Kidney capillary endothelial cell (primary cell): ENCODE results near the gene DEFB125.
"Not testable (repeated sequence)": the region's sequence is repeated elsewhere in the genome, so short reads cannot be mapped to it uniquely, and the experiment has no call there.

Source experiments
- DNase-seq: peaks from one replicate; pipeline ENCODE4 v3.0.0-alpha.2; 2018; ENCODE audit warnings: low spot score

DEFB125 gene

GRCh38 chr20:87401-87800 lies at the start of gene DEFB125:
TSS of gene DEFB125 (plus strand) at chr20:87672. CDS start at chr20:87710, 38 bp downstream.
- DNase-seq = no peak

- no peak for DNase-seq
Observed at GRCh38 chr20:60035-60918, 27.2 kb upstream of the DEFB125 start.

- no peak for DNase-seq
Observed at GRCh38 chr20:61230-61629, 26.2 kb upstream of the DEFB125 start.

- DNase-seq = no peak
Observed at GRCh38 chr20:61757-62156, 25.7 kb upstream of the DEFB125 start.

GRCh38 chr20:62487-62886 lies 25.0 kb upstream of the DEFB125 start:
- no peak for DNase-seq

GRCh38 chr20:64026-64603 lies 23.4 kb upstream of the DEFB125 start:
- no peak for DNase-seq

- DNase-seq = no peak
Observed at GRCh38 chr20:64766-65322, 22.6 kb upstream of the DEFB125 start.

GRCh38 chr20:77231-77630 lies 10.2 kb upstream of the DEFB125 start:
- no peak for DNase-seq

GRCh38 chr20:78338-78737 lies 9.1 kb upstream of the DEFB125 start:
- no peak for DNase-seq

GRCh38 chr20:79565-79964 lies 7.9 kb upstream of the DEFB125 start:
- DNase-seq = no peak

- no peak for DNase-seq
Observed at GRCh38 chr20:90651-91050, 3.2 kb downstream of the DEFB125 start.

GRCh38 chr20:93641-94040 lies 6.2 kb downstream of the DEFB125 start:
- no peak for DNase-seq

- no peak for DNase-seq
Observed at GRCh38 chr20:95215-95614, 7.7 kb downstream of the DEFB125 start.

- not testable (repeated sequence) for DNase-seq
Observed at GRCh38 chr20:97691-98090, 10.2 kb downstream of the DEFB125 start.

- DNase-seq = no peak
Observed at GRCh38 chr20:101975-102374, 14.5 kb downstream of the DEFB125 start.

- DNase-seq = no peak
Observed at GRCh38 chr20:103456-103855, 16.0 kb downstream of the DEFB125 start.

- no peak for DNase-seq
Observed at GRCh38 chr20:112396-112795, 24.9 kb downstream of the DEFB125 start.

GRCh38 chr20:117518-117917 lies 30.0 kb downstream of the DEFB125 start:
- DNase-seq = no peak

GRCh38 chr20:129786-130323 lies 42.4 kb downstream of the DEFB125 start:
- not testable (repeated sequence) for DNase-seq

GRCh38 chr20:137668-138490 lies 50.4 kb downstream of the DEFB125 start:
- no peak for DNase-seq

GRCh38 chr20:142290-142689 lies 54.8 kb downstream of the DEFB125 start, which contains the start of gene DEFB126:
TSS of gene DEFB126 (plus strand) at chr20:142590. CDS start at chr20:142629, 39 bp downstream.
- no peak for DNase-seq

- DNase-seq = no peak
Observed at GRCh38 chr20:145877-146276, 58.4 kb downstream of the DEFB125 start.
